Calu3 (cell line): Measurements from ENCODE around the gene FBXL17. TPM values are rescaled to one million over a fixed set of nuclear protein-coding genes. Genes with fewer than 3 reads are reported as not detected.

Experiments
- BruUV-seq: library from RNA; stranded (reverse); fragments of 400-500 nt; replicated peaks from 2 replicates; lab custom pipeline; 2021; lab: Mats Ljungman, UMichigan
- CTCF ChIA-PET: fragments of 300-600 bp; sonication (Branson Sonifier 250); formaldehyde crosslinking; loops from one replicate; lab custom pipeline; 2022; ENCODE audit warnings: antibody characterized with exemption; lab: Charles Lee
- DNase-seq: peaks from one replicate; pipeline ENCODE4 v3.0.0; 2022
- H3K27ac Mint-ChIP-seq: one replicate; pipeline ENCODE4 v1.8.0; 2022; ENCODE audit warnings: mixed read lengths; ENCODE audit not compliant: unreplicated experiment
- H3K27me3 Mint-ChIP-seq: one replicate; pipeline ENCODE4 v1.8.0; 2022; ENCODE audit warnings: mixed read lengths; ENCODE audit not compliant: unreplicated experiment
- H3K36me3 Mint-ChIP-seq: one replicate; pipeline ENCODE4 v1.8.0; 2022; ENCODE audit warnings: mild to moderate bottlenecking, moderate library complexity, mixed read lengths; ENCODE audit not compliant: insufficient read depth, unreplicated experiment
- H3K4me1 Mint-ChIP-seq: one replicate; pipeline ENCODE4 v1.8.0; 2022; ENCODE audit warnings: mild to moderate bottlenecking, low read depth, mixed read lengths; ENCODE audit not compliant: unreplicated experiment
- H3K4me3 Mint-ChIP-seq: one replicate; pipeline ENCODE4 v1.8.0; 2022; ENCODE audit warnings: mild to moderate bottlenecking, low read depth, moderate library complexity, mixed read lengths; ENCODE audit not compliant: unreplicated experiment
- H3K9me3 Mint-ChIP-seq: one replicate; pipeline ENCODE4 v1.8.0; 2022; ENCODE audit warnings: low read depth, mixed read lengths; ENCODE audit not compliant: unreplicated experiment
- intact Hi-C: fragments of 100-400 bp; cut with micrococcal nuclease; formaldehyde crosslinking; loops from one replicate; pipeline ENCODE4 v1.10.0; 2022; ENCODE audit not compliant: unreplicated experiment
- total RNA-seq: library from RNA; stranded (reverse); gene quantifications from 2 replicates; pipeline ENCODE4 v1.2.3, GENCODE V29; 2022
- TF ChIP-seq, protein P1 (sequence below): fragments of 200-600 bp; IDR thresholded peaks from one replicate; pipeline ENCODE4 v1.8.0; 2022; ENCODE audit warnings: antibody characterized with exemption; ENCODE audit not compliant: unreplicated experiment

FBXL17 gene
- total RNA-seq, 1 experiment from 2014 or later = 19.6 TPM

DNA sequence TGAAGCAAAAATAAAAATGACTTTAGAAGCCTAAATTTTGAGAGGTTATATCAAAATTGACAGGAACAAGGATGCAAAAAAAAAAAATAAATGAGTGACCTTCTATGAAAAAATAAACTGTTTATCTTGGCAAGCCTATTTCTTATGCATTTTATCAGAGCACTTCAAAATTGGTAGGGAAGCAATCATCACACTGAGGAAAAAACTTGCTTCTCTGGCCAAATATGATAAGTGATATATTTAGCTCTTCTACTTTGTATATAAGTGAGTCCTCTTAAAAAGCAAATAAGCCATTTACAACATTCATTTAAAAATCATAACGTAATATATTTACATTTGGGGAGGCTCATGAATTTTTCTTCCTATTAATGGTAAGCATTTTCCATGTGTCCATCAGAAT is 287.1 kb downstream of the FBXL17 start:
- BruUV-seq = no TSS peak
- H3K4me1 Mint-ChIP-seq = no peaks in the 10 kb centered on the region
- DNase-seq = no peak
- TF ChIP-seq, protein P1, sequence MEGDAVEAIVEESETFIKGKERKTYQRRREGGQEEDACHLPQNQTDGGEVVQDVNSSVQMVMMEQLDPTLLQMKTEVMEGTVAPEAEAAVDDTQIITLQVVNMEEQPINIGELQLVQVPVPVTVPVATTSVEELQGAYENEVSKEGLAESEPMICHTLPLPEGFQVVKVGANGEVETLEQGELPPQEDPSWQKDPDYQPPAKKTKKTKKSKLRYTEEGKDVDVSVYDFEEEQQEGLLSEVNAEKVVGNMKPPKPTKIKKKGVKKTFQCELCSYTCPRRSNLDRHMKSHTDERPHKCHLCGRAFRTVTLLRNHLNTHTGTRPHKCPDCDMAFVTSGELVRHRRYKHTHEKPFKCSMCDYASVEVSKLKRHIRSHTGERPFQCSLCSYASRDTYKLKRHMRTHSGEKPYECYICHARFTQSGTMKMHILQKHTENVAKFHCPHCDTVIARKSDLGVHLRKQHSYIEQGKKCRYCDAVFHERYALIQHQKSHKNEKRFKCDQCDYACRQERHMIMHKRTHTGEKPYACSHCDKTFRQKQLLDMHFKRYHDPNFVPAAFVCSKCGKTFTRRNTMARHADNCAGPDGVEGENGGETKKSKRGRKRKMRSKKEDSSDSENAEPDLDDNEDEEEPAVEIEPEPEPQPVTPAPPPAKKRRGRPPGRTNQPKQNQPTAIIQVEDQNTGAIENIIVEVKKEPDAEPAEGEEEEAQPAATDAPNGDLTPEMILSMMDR = no peak
- CTCF ChIA-PET = no interaction called here
- H3K4me3 Mint-ChIP-seq = no peak overlapping the region
- intact Hi-C loops = no loop called here
- no peaks in the 10 kb centered on the region for H3K36me3 Mint-ChIP-seq
- H3K27me3 Mint-ChIP-seq = no peaks in the 10 kb centered on the region
- no peaks in the 10 kb centered on the region for H3K9me3 Mint-ChIP-seq
- no peak overlapping the region for H3K27ac Mint-ChIP-seq

DNA sequence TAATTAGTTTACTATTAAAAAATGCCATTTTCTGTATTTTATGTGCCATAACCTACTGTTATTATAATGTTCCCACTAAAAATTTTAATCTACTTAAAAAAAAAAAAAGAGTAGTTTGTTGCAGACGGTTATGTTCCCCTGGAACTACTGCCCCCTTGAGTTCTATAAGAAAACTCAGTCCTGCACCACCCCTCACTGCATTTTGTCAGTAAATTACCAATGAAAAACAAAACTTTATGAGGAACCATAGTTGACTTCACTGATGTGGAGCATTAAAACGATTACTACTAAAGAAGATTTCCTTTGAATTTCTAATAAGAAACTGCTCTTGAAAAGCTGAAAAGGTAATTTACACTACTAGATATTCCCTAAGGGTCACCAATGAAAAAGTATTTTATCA is 288.7 kb downstream of the FBXL17 start:
- H3K9me3 Mint-ChIP-seq = no peaks in the 10 kb centered on the region
- DNase-seq = no peak
- CTCF ChIA-PET = no interaction called here
- intact Hi-C loops = no loop called here
- no peaks in the 10 kb centered on the region for H3K27me3 Mint-ChIP-seq
- TF ChIP-seq, protein P1 = peak; percentile 60
- H3K4me1 Mint-ChIP-seq = no peaks in the 10 kb centered on the region
- no peaks in the 10 kb centered on the region for H3K36me3 Mint-ChIP-seq
- no peak overlapping the region for H3K27ac Mint-ChIP-seq
- no TSS peak for BruUV-seq
- H3K4me3 Mint-ChIP-seq = no peak overlapping the region

DNA sequence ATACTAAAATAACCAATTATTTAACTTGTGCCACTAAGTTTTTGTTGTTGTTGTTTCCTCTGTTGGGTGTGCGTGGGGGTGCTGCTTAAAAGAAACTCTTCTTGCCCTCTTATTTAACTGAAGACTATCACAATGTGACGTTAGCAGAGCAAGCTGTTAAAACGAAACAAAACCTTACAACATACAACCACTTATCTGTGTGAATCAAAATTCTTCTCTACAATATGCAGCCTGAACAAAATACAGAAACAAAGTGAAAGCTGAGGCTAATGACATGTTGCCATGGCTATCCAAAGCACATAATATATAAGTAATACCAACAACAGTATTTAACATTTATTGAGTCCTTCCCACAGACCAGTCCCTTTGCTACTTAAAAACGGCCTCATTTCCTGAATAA is 291.0 kb downstream of the FBXL17 start:
- Mint-ChIP-seq H3K4me3 (no peak overlapping the region), H3K4me1 (no peaks in the 10 kb centered on the region), H3K36me3 (no peaks in the 10 kb centered on the region), H3K9me3 (no peaks in the 10 kb centered on the region), H3K27me3 (no peaks in the 10 kb centered on the region), H3K27ac (no peak overlapping the region)
- DNase-seq = no peak
- BruUV-seq = no TSS peak
- TF ChIP-seq, protein P1 = no peak
- CTCF ChIA-PET = no interaction called here
- intact Hi-C loops = no loop called here

DNA sequence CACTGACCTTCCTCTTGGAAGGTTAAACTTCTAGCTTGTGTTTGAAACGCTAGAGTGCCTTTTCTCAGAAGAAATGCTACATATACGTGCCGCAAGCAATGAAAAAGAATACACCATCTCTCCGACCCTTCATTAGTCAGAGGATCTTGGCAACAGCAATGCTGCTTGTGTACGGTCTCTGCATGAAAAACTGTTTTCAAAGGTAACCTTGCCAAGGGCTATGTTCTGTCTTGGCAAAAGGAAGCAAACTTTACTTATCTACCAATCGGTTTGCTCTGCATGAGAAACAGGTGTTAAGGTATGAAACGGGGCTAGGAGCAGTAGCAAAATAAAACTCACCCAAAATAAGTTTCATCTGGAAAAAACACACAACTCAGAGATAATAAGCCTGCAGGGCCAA is 297.8 kb downstream of the FBXL17 start:
- Mint-ChIP-seq H3K27me3 (no peaks in the 10 kb centered on the region), H3K9me3 (no peaks in the 10 kb centered on the region), H3K36me3 (no peaks in the 10 kb centered on the region), H3K4me1 (no peaks in the 10 kb centered on the region), H3K27ac (no peak overlapping the region), H3K4me3 (no peak overlapping the region)
- BruUV-seq = no TSS peak
- no peak for DNase-seq
- TF ChIP-seq, protein P1 = no peak
- intact Hi-C loops = no loop called here
- CTCF ChIA-PET = interaction anchor here (1.4 kb wide), 1 partner anchor 17 kb away, joined by 3 read pairs; no protein-coding TSS in a partner anchor
